ENCODE data around the gene EIF1. TPM values are rescaled to one million over a fixed set of nuclear protein-coding genes. Genes with fewer than 3 reads are reported as not detected.

Gene EIF1
- total and polyA plus RNA-seq, 5 donors from 2014 or later: 1,357 to 2,625 (median 1,546) TPM

GRCh38 chr17:41647940-41648410 lies 40.7 kb upstream of the EIF1 start:
- Histone ChIP-seq H3K27me3 (ENCODE audit: control insufficient read depth, insufficient read depth, low read length) (no peaks in the 10 kb centered on the region), H3K4me3 (ENCODE audit: low read depth, low read length) (peak overlapping the region; percentile 26), H3K4me1 (ENCODE audit: control insufficient read depth, insufficient read depth, low read length, poor library complexity, severe bottlenecking) (peaks cover 14% of the 10 kb centered on the region), H3K36me3 (ENCODE audit: control insufficient read depth, insufficient read depth, low read length) (no peaks in the 10 kb centered on the region), H3K27ac (ENCODE audit: insufficient read depth, low read length, poor library complexity, severe bottlenecking) (no peak overlapping the region), H3K9me3 (ENCODE audit: control insufficient read depth in 2 of 2, low read length in 2 of 2) (no peaks in the 10 kb centered on the region)
- peaks cover 13% of the 10 kb centered on the region for H3K27me3 Mint-ChIP-seq
- no peaks in the 10 kb centered on the region for H3K36me3 Mint-ChIP-seq
- DNase-seq: peak; percentile 69 to 78 (median 77)
- peak overlapping the region; percentile 48 to 90 (median 80) for H3K4me3 Mint-ChIP-seq
- peaks cover 0 to 12% (median 7%) of the 10 kb centered on the region in 4 donors for H3K4me1 Mint-ChIP-seq
- H3K27ac Mint-ChIP-seq: no peak overlapping the region
- peak; percentile 58 to 68 for ATAC-seq (ENCODE audit: low read depth in 2 of 2)
- no peaks in the 10 kb centered on the region for H3K9me3 Mint-ChIP-seq

DNA sequence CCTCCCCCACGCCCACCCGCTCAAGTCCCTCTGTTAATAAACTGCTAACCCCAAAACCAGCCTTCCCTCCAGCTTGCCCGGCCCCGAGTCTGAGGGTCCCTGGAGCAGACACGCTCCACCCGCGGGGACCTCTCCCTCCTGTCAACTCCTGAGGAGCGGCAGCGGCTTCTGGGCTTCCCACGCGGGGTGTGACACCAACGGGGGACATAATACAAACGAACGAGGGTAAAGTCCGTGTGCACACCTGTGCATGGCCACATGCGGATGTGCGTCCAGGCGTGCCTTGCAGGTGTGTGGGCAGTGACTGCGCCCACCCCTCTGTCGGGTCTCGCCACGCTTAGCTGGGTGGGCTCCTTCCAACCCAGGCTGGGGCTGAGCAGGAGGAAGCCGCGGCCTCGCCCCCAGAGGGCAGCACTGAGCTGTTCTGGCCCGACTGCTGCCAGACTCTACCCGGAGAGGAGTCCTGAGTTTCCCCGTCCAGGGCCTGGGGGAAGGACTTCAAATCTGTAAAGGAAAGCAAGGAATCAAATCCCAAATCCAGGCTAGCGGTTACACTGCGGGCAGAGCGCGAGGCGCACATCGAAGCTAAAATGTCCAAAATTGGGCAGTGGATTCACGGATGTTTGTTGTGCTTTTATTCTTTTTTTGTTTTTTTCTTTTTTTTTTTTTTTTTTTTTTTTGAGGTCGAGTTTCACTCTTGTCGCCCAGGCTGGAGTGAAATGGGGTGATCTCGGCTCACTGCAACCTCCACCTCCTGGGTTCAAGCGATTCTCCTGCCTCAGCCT lies 40.1 kb upstream of the EIF1 start:
- peaks cover 0 to 12% (median 7%) of the 10 kb centered on the region in 4 donors for H3K4me1 Mint-ChIP-seq
- H3K4me3 ChIP-seq (ENCODE audit: low read depth, low read length): peak overlapping the region; percentile 61

DNA sequence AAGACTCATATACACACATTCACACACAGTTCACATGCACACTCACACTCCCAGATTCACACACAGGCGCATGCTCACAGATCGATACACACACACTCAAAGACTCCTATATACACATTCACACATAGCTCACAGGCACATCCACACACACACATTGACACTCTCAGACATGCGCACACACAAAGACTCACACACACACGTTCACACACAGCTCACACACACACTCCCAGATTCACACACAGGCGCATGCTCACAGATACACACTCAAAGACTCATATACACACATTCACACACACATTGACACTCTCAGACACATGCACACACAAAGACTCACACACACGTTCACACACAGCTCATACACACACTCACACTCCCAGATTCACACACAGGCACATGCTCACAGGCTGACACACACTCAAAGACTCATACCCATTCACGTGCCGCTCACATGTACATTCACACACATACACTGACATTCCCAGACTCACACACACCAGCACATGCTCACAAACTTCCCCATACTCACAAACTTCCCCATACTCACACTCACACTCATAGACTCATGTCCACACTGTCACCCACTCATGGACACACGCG lies 38.7 kb upstream of the EIF1 start:
- no peak overlapping the region for H3K27ac Mint-ChIP-seq
- Histone ChIP-seq H3K4me3 (ENCODE audit: low read depth, low read length) (no peak overlapping the region), H3K4me1 (ENCODE audit: control insufficient read depth, insufficient read depth, low read length, poor library complexity, severe bottlenecking) (peaks cover 14% of the 10 kb centered on the region), H3K27ac (ENCODE audit: insufficient read depth, low read length, poor library complexity, severe bottlenecking) (no peak overlapping the region), H3K27me3 (ENCODE audit: control insufficient read depth, insufficient read depth, low read length) (no peaks in the 10 kb centered on the region), H3K9me3 (ENCODE audit: control insufficient read depth in 2 of 2, low read length in 2 of 2) (no peaks in the 10 kb centered on the region), H3K36me3 (ENCODE audit: control insufficient read depth, insufficient read depth, low read length) (no peaks in the 10 kb centered on the region)
- H3K36me3 Mint-ChIP-seq: no peaks in the 10 kb centered on the region
- DNase-seq: no peak
- H3K9me3 Mint-ChIP-seq: no peaks in the 10 kb centered on the region
- H3K4me3 Mint-ChIP-seq: no peak overlapping the region
- peaks cover 13% of the 10 kb centered on the region for H3K27me3 Mint-ChIP-seq
- ATAC-seq (ENCODE audit: low read depth in 2 of 2): no peak
- H3K4me1 Mint-ChIP-seq: peaks cover 0 to 12% (median 7%) of the 10 kb centered on the region in 4 donors

More for the DNA sequence above, 40.1 kb upstream of the EIF1 start:
- peak overlapping the region; percentile 48 to 90 (median 80) for H3K4me3 Mint-ChIP-seq
- H3K36me3 Mint-ChIP-seq: no peaks in the 10 kb centered on the region
- H3K27me3 Mint-ChIP-seq: peaks cover 13% of the 10 kb centered on the region
- ATAC-seq (ENCODE audit: low read depth in 2 of 2) (peak; percentile 86 to 89), DNase-seq (peak; percentile 75 to 82 (median 78))
- Histone ChIP-seq H3K27me3 (ENCODE audit: control insufficient read depth, insufficient read depth, low read length) (no peaks in the 10 kb centered on the region), H3K9me3 (ENCODE audit: control insufficient read depth in 2 of 2, low read length in 2 of 2) (no peaks in the 10 kb centered on the region), H3K27ac (ENCODE audit: insufficient read depth, low read length, poor library complexity, severe bottlenecking) (no peak overlapping the region), H3K4me1 (ENCODE audit: control insufficient read depth, insufficient read depth, low read length, poor library complexity, severe bottlenecking) (peaks cover 14% of the 10 kb centered on the region), H3K36me3 (ENCODE audit: control insufficient read depth, insufficient read depth, low read length) (no peaks in the 10 kb centered on the region)
- peak overlapping the region; percentile 47 to 86 (median 61) for H3K27ac Mint-ChIP-seq
- H3K9me3 Mint-ChIP-seq: no peaks in the 10 kb centered on the region

DNA sequence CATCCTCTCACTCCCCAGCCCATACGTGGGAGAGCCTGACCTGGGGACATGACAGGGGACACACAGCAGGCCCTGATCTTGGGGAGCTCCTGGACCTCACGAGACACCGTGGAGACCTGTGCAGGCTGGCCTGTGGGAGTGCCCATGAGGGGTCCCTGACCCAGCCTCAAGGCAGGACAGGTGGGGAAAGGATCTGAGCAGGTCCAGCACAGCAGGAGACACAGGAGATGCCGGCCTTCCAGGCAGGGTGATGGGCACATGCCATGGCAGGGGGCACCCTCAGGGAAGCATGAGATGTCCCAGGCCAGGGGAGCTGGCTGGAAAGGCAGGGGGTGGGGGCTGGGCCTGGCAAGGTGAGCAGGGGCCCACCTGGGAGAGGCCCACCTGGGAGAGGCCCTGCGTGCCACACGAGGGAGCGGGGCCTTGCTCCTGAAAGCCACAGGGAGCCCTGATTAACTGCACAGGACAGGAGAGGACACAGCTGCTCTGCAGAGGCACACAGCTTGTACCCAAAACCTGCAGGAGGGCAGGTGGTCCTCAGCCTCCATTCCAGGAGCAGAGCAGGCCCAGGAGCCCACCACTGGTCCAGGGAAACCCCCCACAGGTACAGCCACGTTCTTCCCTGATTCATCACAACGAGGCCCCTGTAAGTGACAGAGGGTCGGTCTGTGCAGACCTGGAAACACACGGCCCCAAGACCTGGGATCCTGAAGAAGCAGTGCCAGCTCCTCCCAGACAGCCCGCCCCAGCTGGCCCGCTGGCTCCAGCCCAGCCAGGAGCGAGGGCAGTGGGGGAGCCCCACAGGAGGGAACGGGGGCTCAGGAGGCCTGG lies 37.7 kb upstream of the EIF1 start:
- Mint-ChIP-seq H3K27ac (no peak overlapping the region), H3K36me3 (no peaks in the 10 kb centered on the region), H3K27me3 (peaks cover 7% of the 10 kb centered on the region), H3K4me3 (no peak overlapping the region), H3K4me1 (peaks cover 0 to 12% (median 7%) of the 10 kb centered on the region in 4 donors), H3K9me3 (no peaks in the 10 kb centered on the region)
- no peak for DNase-seq
- Histone ChIP-seq H3K4me1 (ENCODE audit: control insufficient read depth, insufficient read depth, low read length, poor library complexity, severe bottlenecking) (peaks cover 14% of the 10 kb centered on the region), H3K27me3 (ENCODE audit: control insufficient read depth, insufficient read depth, low read length) (no peaks in the 10 kb centered on the region), H3K36me3 (ENCODE audit: control insufficient read depth, insufficient read depth, low read length) (no peaks in the 10 kb centered on the region), H3K9me3 (ENCODE audit: control insufficient read depth in 2 of 2, low read length in 2 of 2) (no peaks in the 10 kb centered on the region), H3K27ac (ENCODE audit: insufficient read depth, low read length, poor library complexity, severe bottlenecking) (no peak overlapping the region), H3K4me3 (ENCODE audit: low read depth, low read length) (no peak overlapping the region)
- ATAC-seq (ENCODE audit: low read depth in 2 of 2): no peak

DNA sequence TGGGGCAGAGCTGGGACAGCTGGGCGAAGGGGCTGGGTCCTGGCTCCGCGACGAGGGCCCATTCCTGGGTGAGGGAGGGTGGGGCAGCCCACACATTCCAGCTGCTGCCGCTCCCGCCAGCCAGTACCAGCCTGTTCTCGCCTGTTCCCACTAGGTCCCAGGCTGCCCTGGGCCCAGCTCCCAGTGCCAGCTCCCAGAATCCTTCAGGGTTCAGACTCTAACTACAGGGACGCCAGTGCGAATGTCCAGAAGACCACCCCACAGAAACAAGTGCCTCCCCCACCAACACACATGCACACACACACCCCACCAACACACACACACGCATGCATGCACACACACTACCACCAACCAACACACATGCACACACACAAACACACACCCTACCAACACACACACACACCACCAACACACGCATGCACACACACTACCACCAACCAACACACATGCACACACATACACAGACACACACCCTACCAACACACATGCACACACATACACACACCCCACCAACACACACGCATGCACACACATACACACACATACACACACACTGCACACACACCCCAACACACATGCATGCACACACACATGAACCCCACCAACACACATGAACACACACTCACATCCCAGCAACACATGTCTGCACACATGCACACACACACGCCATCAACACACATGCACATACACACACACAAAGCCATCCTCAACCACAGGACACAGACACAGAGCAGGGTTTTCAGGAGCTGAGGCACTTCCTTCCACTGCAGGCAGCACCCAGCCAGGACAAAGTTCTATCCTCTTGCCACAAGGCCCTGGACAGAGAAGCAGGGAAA lies 36.8 kb upstream of the EIF1 start:
- DNase-seq: no peak
- Mint-ChIP-seq H3K4me3 (peak overlapping the region in 1 of 4 donors; percentile 5), H3K36me3 (no peaks in the 10 kb centered on the region), H3K4me1 (peaks cover 0 to 12% (median 7%) of the 10 kb centered on the region in 4 donors), H3K27ac (peak overlapping the region in 1 of 3 donors; percentile 33), H3K9me3 (no peaks in the 10 kb centered on the region), H3K27me3 (peaks cover 4% of the 10 kb centered on the region)
- peaks cover 14% of the 10 kb centered on the region for H3K4me1 ChIP-seq (ENCODE audit: control insufficient read depth, insufficient read depth, low read length, poor library complexity, severe bottlenecking)
- no peaks in the 10 kb centered on the region for H3K9me3 ChIP-seq (ENCODE audit: control insufficient read depth in 2 of 2, low read length in 2 of 2)
- H3K4me3 ChIP-seq (ENCODE audit: low read depth, low read length): no peak overlapping the region
- no peaks in the 10 kb centered on the region for H3K36me3 ChIP-seq (ENCODE audit: control insufficient read depth, insufficient read depth, low read length)
- no peaks in the 10 kb centered on the region for H3K27me3 ChIP-seq (ENCODE audit: control insufficient read depth, insufficient read depth, low read length)
- no peak overlapping the region for H3K27ac ChIP-seq (ENCODE audit: insufficient read depth, low read length, poor library complexity, severe bottlenecking)
- no peak for ATAC-seq (ENCODE audit: low read depth in 2 of 2)

DNA sequence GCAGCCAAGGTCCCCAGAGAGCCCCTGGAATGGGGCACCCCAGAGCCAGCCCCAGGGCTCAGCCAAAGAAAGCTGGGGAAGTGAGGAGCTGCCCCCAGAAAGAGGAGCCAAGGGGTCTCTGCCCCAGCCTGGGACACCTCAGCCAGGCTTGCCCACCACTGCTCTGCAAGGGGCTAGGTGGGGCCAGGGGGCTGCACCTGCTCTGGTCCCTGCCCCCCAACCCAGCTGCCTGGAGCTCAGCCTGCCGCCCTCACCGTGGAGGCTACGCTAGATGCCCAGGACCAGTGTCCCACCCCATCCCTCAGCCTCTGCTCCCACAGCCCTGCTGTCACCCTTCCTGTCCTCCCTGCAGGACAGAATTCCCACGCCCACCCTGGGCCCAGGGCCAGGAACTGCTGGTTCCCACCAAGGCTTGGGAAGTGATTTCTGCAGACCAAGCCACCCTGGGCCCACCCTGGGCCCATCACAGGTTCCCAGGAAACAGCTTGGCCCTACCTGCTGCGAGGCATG lies 36.2 kb upstream of the EIF1 start:
- no peak for ATAC-seq (ENCODE audit: low read depth in 2 of 2)
- H3K9me3 ChIP-seq (ENCODE audit: control insufficient read depth in 2 of 2, low read length in 2 of 2): no peaks in the 10 kb centered on the region

DNA sequence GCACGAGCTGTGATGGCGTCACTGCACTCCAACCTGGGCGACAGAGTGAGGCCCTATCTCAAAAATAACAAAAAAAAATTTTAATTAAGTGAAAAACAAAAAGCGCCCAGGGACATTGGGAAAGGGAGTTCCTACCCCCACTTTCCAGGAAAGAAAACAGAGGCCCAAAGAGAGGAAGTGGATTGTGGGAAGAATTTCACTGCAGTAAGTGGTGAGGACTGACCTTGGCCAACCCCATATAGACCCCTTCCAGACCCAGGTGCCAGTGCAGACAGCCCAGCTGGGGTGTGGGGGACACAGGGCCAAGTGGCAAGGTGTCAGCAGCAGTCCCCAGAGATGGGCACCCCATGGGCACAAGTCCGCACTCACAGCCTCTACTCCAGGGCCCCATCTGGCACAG lies 35.3 kb upstream of the EIF1 start:
- DNase-seq: no peak
- Histone ChIP-seq H3K27ac (ENCODE audit: insufficient read depth, low read length, poor library complexity, severe bottlenecking) (no peak overlapping the region), H3K36me3 (ENCODE audit: control insufficient read depth, insufficient read depth, low read length) (no peaks in the 10 kb centered on the region), H3K4me3 (ENCODE audit: low read depth, low read length) (no peak overlapping the region), H3K9me3 (ENCODE audit: control insufficient read depth in 2 of 2, low read length in 2 of 2) (no peaks in the 10 kb centered on the region), H3K27me3 (ENCODE audit: control insufficient read depth, insufficient read depth, low read length) (no peaks in the 10 kb centered on the region), H3K4me1 (ENCODE audit: control insufficient read depth, insufficient read depth, low read length, poor library complexity, severe bottlenecking) (peaks cover 5% of the 10 kb centered on the region)
- no peak for ATAC-seq (ENCODE audit: low read depth in 2 of 2)
- Mint-ChIP-seq H3K27ac (no peak overlapping the region), H3K27me3 (peaks cover 3% of the 10 kb centered on the region), H3K4me3 (no peak overlapping the region), H3K9me3 (no peaks in the 10 kb centered on the region), H3K4me1 (peaks cover 0 to 6% (median 3%) of the 10 kb centered on the region in 4 donors), H3K36me3 (no peaks in the 10 kb centered on the region)

More for the DNA sequence above, 36.2 kb upstream of the EIF1 start:
- Histone ChIP-seq H3K27me3 (ENCODE audit: control insufficient read depth, insufficient read depth, low read length) (no peaks in the 10 kb centered on the region), H3K4me1 (ENCODE audit: control insufficient read depth, insufficient read depth, low read length, poor library complexity, severe bottlenecking) (peaks cover 14% of the 10 kb centered on the region), H3K4me3 (ENCODE audit: low read depth, low read length) (no peak overlapping the region), H3K36me3 (ENCODE audit: control insufficient read depth, insufficient read depth, low read length) (no peaks in the 10 kb centered on the region), H3K27ac (ENCODE audit: insufficient read depth, low read length, poor library complexity, severe bottlenecking) (no peak overlapping the region)
- no peak for DNase-seq
- Mint-ChIP-seq H3K9me3 (no peaks in the 10 kb centered on the region), H3K4me3 (no peak overlapping the region), H3K36me3 (no peaks in the 10 kb centered on the region), H3K4me1 (peaks cover 0 to 12% (median 7%) of the 10 kb centered on the region in 4 donors), H3K27ac (no peak overlapping the region), H3K27me3 (peaks cover 4% of the 10 kb centered on the region)

Measured in CD4-positive, CD25-positive, alpha-beta regulatory T cell (primary cell).